Loucy (cell line): ENCODE data around the gene OR8B3.

Experiments
- H2AFZ ChIP-seq: fragments of 200-600 bp; sonication (generic); 2 replicates; pipeline ENCODE4 v1.6.0; 2016; ENCODE audit warnings: antibody characterized with exemption, mild to moderate bottlenecking, low read length, moderate library complexity
- H3F3A ChIP-seq: fragments of 200-600 bp; 2 replicates; pipeline ENCODE4 v1.6.0; 2016; ENCODE audit warnings: antibody characterized with exemption, low read depth, mild to moderate bottlenecking
- H3K27me3 ChIP-seq: fragments of 200-600 bp; sonication (generic); 2 replicates; pipeline ENCODE4 v1.6.1; 2014; ENCODE audit warnings: low read length, mild to moderate bottlenecking; ENCODE audit not compliant: insufficient read depth, poor library complexity, severe bottlenecking
- H3K36me3 ChIP-seq: fragments of 200-600 bp; sonication (generic); 2 replicates; pipeline ENCODE4 v1.6.1; 2016; ENCODE audit warnings: low read length; ENCODE audit not compliant: insufficient read depth
- H3K4me1 ChIP-seq: fragments of 200-600 bp; sonication (generic); 2 replicates; pipeline ENCODE4 v1.5.1; 2014; ENCODE audit warnings: low read length, mild to moderate bottlenecking; ENCODE audit not compliant: insufficient read depth, poor library complexity, severe bottlenecking
- H3K4me2 ChIP-seq: fragments of 200-600 bp; sonication (generic); 2 replicates; pipeline ENCODE4 v1.6.0; 2014; ENCODE audit warnings: antibody characterized with exemption, low read length, low read depth, mild to moderate bottlenecking; ENCODE audit not compliant: poor library complexity, severe bottlenecking
- H3K4me3 ChIP-seq: fragments of 200-600 bp; sonication (generic); 2 replicates; pipeline ENCODE4 v1.5.1; 2014; ENCODE audit warnings: low read length, mild to moderate bottlenecking, mixed read lengths; ENCODE audit not compliant: poor library complexity, severe bottlenecking
- H3K79me2 ChIP-seq: fragments of 200-600 bp; sonication (generic); 2 replicates; pipeline ENCODE4 v1.6.1; 2014; ENCODE audit warnings: low read length; ENCODE audit not compliant: insufficient read depth
- H3K9ac ChIP-seq: fragments of 200-600 bp; sonication (generic); 2 replicates; pipeline ENCODE4 v1.6.0; 2014; ENCODE audit warnings: mild to moderate bottlenecking, low read depth, low read length, moderate library complexity; ENCODE audit not compliant: poor library complexity, severe bottlenecking
- H3K9me2 ChIP-seq: fragments of 200-600 bp; sonication (generic); replicated peaks from 2 replicates; pipeline ENCODE4 v1.6.1; 2016; ENCODE audit warnings: low read depth, low read length, mixed read lengths
- H3K9me3 ChIP-seq: fragments of 200-600 bp; sonication (generic); 2 replicates; pipeline ENCODE4 v1.6.1; 2014; ENCODE audit warnings: mild to moderate bottlenecking, antibody characterized with exemption, low read length, low read depth; ENCODE audit not compliant: insufficient read depth
- H4K20me1 ChIP-seq: fragments of 200-600 bp; sonication (generic); 2 replicates; pipeline ENCODE4 v1.6.0; 2014; ENCODE audit warnings: antibody characterized with exemption, low read length, mild to moderate bottlenecking; ENCODE audit not compliant: insufficient read depth, poor library complexity, severe bottlenecking
- CTCF ChIP-seq: fragments of 200-600 bp; sonication (generic); conservative IDR thresholded peaks from 2 replicates; pipeline ENCODE4 v1.5.1; 2014; ENCODE audit warnings: mild to moderate bottlenecking, antibody characterized with exemption, low read length
- EZH2phosphoT487 ChIP-seq: fragments of 200-600 bp; IDR thresholded peaks from 2 replicates; pipeline ENCODE4 v1.6.1; 2018; ENCODE audit warnings: antibody characterized with exemption, mild to moderate bottlenecking, moderate library complexity, borderline replicate concordance

OR8B3 gene

GRCh38 chr11:124442847-124443246 is 44.0 kb upstream of the OR8B3 start:
- Histone ChIP-seq H3K36me3 (no peaks in the 10 kb centered on the region), H4K20me1 (no peaks in the 10 kb centered on the region), H3F3A (no peaks in the 10 kb centered on the region), H3K79me2 (no peaks in the 10 kb centered on the region), H3K9ac (no peak overlapping the region), H3K4me3 (no peak overlapping the region), H2AFZ (no peak overlapping the region), H3K4me2 (no peak overlapping the region), H3K9me2 (no peaks in the 10 kb centered on the region), H3K27me3 (no peaks in the 10 kb centered on the region), H3K4me1 (no peaks in the 10 kb centered on the region), H3K9me3 (no peaks in the 10 kb centered on the region)
- TF ChIP-seq CTCF (no peak), EZH2phosphoT487 (no peak)

DNA sequence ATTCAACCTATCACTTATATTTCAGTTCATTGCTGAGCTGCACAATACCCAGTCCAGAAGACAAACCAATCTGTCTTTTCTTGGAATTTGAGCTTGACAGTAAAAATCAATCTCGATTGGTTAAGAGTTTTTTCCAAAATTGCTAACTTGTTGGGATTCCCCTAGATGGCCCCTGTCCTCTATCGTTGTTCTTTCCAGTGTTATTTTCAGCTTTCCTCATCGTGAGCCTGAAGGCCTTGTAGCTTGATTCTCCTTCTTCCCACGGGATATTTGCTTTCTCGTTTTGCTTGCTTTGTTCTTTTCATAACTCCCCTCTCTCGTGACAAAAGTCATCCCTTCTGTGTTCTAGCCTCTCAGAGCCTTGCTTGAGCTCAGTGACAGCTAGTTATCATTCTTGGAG is 43.6 kb upstream of the OR8B3 start:
- Histone ChIP-seq H3K36me3 (no peaks in the 10 kb centered on the region), H3K4me1 (no peaks in the 10 kb centered on the region), H3K4me2 (no peak overlapping the region), H2AFZ (no peak overlapping the region), H3K9ac (no peak overlapping the region), H3K9me3 (no peaks in the 10 kb centered on the region), H3F3A (no peaks in the 10 kb centered on the region), H3K9me2 (no peaks in the 10 kb centered on the region), H3K4me3 (no peak overlapping the region), H3K27me3 (no peaks in the 10 kb centered on the region), H3K79me2 (no peaks in the 10 kb centered on the region), H4K20me1 (no peaks in the 10 kb centered on the region)
- no peak for TF ChIP-seq EZH2phosphoT487
- TF ChIP-seq CTCF = no peak

- Histone ChIP-seq H3F3A (no peaks in the 10 kb centered on the region), H3K4me2 (no peak overlapping the region), H2AFZ (no peak overlapping the region), H4K20me1 (no peaks in the 10 kb centered on the region), H3K9me3 (no peaks in the 10 kb centered on the region), H3K9ac (no peak overlapping the region), H3K9me2 (no peaks in the 10 kb centered on the region), H3K36me3 (no peaks in the 10 kb centered on the region), H3K4me3 (no peak overlapping the region), H3K4me1 (no peaks in the 10 kb centered on the region), H3K79me2 (no peaks in the 10 kb centered on the region), H3K27me3 (no peaks in the 10 kb centered on the region)
- no peak for TF ChIP-seq EZH2phosphoT487
- TF ChIP-seq CTCF = no peak
These were observed 42.7 kb upstream of the OR8B3 start for GRCh38 chr11:124441519-124441918.
